Transverse colon (tissue), 4 donors: Measurements from ENCODE around the gene CACTIN. TPM values are rescaled to one million over a fixed set of nuclear protein-coding genes. Genes with fewer than 3 reads are reported as not detected.
A peak's percentile ranks its signal among the peaks of the same experiment; 100 is the strongest.

Experiments
- DNase-seq: peaks from one replicate; pipeline ENCODE4 v3.0.0-alpha.2; 2019
- H3K27ac ChIP-seq, 4 donors: fragments of 200-600 bp; sonication (generic); 2 replicates each; pipeline ENCODE4 v1.5.1; 2016 to 2018; ENCODE audit warnings: inconsistent platforms in 4 of 4
- H3K27me3 ChIP-seq: fragments of 200-600 bp; sonication (generic); 2 replicates; pipeline ENCODE4 v1.5.1; 2017; ENCODE audit warnings: inconsistent platforms
- H3K36me3 ChIP-seq, 4 donors: fragments of 200-600 bp; sonication (generic); 2 replicates each; pipeline ENCODE4 v1.5.1; 2017 to 2019; ENCODE audit warnings: inconsistent platforms in 4 of 4
- H3K4me1 ChIP-seq, 4 donors: fragments of 200-600 bp; sonication (generic); 2 replicates each; pipeline ENCODE4 v1.5.1; 2017 to 2020; ENCODE audit warnings: inconsistent platforms in 4 of 4
- H3K4me3 ChIP-seq, 4 donors: fragments of 200-600 bp; sonication (generic); 1 replicate in 1 of 4; 2 replicates in 3 of 4; pipeline versions ENCODE4 v1.5.1 to v1.6.1; 2017 to 2019; ENCODE audit warnings: inconsistent platforms in 4 of 4
- H3K9me3 ChIP-seq, 2 donors: fragments of 200-600 bp; sonication (generic); 2 replicates each; pipeline ENCODE4 v1.5.1; 2017 to 2019; ENCODE audit warnings: inconsistent platforms in 2 of 2
- CTCF ChIP-seq, 5 experiments: fragments of 200-600 bp in 3 of 5; fragments of 450-650 bp in 2 of 5; sonication (generic) in 3 of 5; IDR thresholded peaks; 1 replicate in 2 of 5; 2 replicates in 3 of 5; pipeline ENCODE4 v1.5.1; 2016 to 2017; ENCODE audit warnings: antibody characterized with exemption in 5 of 5, inconsistent platforms in 3 of 5, mild to moderate bottlenecking in 2 of 5, moderate library complexity in 1 of 5
- EP300 ChIP-seq: sonication (generic); formaldehyde crosslinking; IDR thresholded peaks from one replicate; pipeline ENCODE4 v1.6.1; 2017; ENCODE audit warnings: antibody characterized with exemption, low read depth
- POLR2A ChIP-seq: fragments of 450-650 bp; IDR thresholded peaks from one replicate; pipeline ENCODE4 v1.6.1; 2016; ENCODE audit warnings: antibody characterized with exemption, mild to moderate bottlenecking, moderate library complexity
- POLR2AphosphoS5 ChIP-seq, 3 donors: sonication (generic); formaldehyde crosslinking; IDR thresholded peaks; one replicate each; pipeline ENCODE4 v1.6.1; 2016; ENCODE audit warnings: antibody characterized with exemption in 3 of 3
- WGBS, 2 donors: methylation state at CpG; one replicate each; pipeline ENCODE4 v1.1.5; 2018; ENCODE audit warnings: low coverage in 1 of 2; 5-methylcytosine and 5-hydroxymethylcytosine counted together
- in situ Hi-C, 4 donors: fragments of 200-750 bp; cut with MboI; loops; one replicate each; pipeline versions ENCODE4 v1.15.0 to v1.15.1; 2017; ENCODE audit warnings: low sequenced_read_pairs in 3 of 4, low pct_ligation_motif_present in 1 of 4, low pct_unique_long_range_greater_than_20kb in 1 of 4
- intact Hi-C: fragments of 100-400 bp; cut with DNase I; formaldehyde crosslinking; loops from one replicate; pipeline ENCODE4 v1.15.1; 2023; ENCODE audit warnings: low total_unique reads
- total RNA-seq, 4 donors: library from RNA; depleted of rRNA; stranded (reverse); fragments of >200 nt; gene quantifications; one replicate each; pipeline ENCODE4 v1.1.0, GENCODE V29; 2016

CACTIN gene
- total RNA-seq, 4 donors from 2014 or later = 21.9 to 88.4 (median 53.0) TPM

GRCh38 chr19:3578390-3578789, 48.2 kb downstream of the CACTIN start:
- peak overlapping the region; percentile 57 to 80 (median 70) for H3K27ac ChIP-seq

DNA sequence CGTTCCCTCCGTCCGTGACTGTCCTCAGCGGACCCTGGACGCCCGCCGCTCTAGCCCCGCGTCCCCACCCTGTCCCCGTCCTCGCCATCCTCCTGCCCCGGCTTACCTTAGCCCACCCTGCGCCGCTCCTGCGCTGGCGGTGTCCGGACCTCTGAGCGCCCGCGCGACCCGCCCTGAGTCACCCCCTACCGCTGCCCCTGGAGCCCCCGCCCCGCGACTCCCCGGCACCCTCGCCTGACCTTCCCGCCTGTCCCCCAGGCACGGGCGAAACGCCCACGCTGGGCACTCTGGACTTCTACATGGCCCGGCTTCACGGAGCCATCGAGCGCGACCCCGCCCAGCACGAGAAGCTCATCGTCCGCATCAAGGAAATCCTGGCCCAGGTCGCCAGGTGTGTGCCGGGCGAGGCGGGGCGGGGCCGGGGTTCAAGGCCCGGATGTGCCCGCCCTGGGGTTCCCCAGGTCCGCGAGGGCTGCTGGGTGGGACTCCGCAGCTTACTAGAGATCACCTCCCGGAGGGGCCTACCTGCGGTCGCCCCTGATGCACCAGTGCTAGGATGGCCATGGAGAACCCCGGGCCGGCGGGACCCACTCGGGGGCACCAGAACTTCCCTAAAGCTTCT, 48.8 kb downstream of the CACTIN start:
- Histone ChIP-seq H3K27me3 (no peaks in the 10 kb centered on the region), H3K4me3 (peak overlapping the region in 1 of 4 donors; percentile 30), H3K9me3 (no peaks in the 10 kb centered on the region), H3K36me3 (no peaks in the 10 kb centered on the region), H3K4me1 (peaks cover 9 to 52% (median 41%) of the 10 kb centered on the region in 4 donors), H3K27ac (peak overlapping the region; percentile 57 to 80 (median 70))
- intact Hi-C loops (no loop called here), in situ Hi-C loops (no loop called here)
- peak; percentile 73 for DNase-seq
- TF ChIP-seq CTCF (IDR thresholded peaks at IDR 0.05) = no peak
- TF ChIP-seq POLR2AphosphoS5 (IDR thresholded peaks at IDR 0.05) = peak in 2 of 3 donors; percentile 40 to 52
- TF ChIP-seq EP300 = no peak
- peak; percentile 28 for TF ChIP-seq POLR2A
- WGBS, 2 donors = 65% methylated on average over 53 of the region's 60 CpGs; no CpG with 5 or more reads in 1 of the 2 donors

More at GRCh38 chr19:3578390-3578789, 48.2 kb downstream of the CACTIN start:
- H3K9me3 ChIP-seq = no peaks in the 10 kb centered on the region
- no peaks in the 10 kb centered on the region for H3K27me3 ChIP-seq
- H3K4me3 ChIP-seq = no peak overlapping the region
- in situ Hi-C loops = no loop called here
- no peak for TF ChIP-seq POLR2AphosphoS5 (IDR thresholded peaks at IDR 0.05)
- intact Hi-C loops = no loop called here
- H3K4me1 ChIP-seq = peaks cover 9 to 51% (median 38%) of the 10 kb centered on the region in 4 donors
- no peaks in the 10 kb centered on the region for H3K36me3 ChIP-seq
- WGBS, 2 donors = 46 to 65% methylated on average over 7 to 17 of the region's 17 CpGs
- no peak for DNase-seq

DNA sequence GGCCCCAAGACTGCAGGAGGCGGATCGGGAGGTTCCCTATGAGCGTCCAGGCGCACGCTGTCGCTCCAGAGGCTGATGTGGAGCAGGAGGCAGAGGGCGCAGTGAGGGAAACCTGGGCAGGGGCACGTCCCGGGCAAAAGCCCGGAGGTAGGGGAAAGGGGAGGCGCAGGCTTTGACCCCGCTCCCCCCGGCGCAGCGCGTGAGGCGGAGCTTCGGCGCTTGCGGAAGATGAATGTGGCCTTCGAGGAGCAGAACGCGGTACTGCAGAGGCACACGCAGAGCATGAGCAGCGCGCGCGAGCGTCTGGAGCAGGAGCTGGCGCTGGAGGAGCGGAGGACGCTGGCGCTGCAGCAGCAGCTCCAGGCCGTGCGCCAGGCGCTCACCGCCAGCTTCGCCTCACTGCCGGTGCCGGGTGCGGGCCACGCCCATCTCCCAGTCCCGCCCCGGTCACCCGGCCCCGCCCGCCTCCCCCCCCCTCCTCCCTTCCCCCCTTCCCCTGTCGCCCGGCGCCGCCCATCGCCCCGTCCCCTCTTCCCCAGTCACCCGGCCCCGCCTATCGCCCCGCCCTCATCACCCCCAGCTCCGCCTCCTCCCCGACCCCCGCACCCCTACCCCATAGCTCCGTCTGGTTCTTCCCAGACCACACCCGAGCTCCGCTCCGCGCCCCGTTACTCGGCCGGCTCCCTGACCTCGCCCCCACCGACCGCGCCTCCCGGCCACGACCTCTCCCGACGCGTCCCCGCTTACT, 49.7 kb downstream of the CACTIN start:
- Histone ChIP-seq H3K27ac (peak overlapping the region; percentile 57 to 80 (median 70)), H3K4me3 (peak overlapping the region in 3 of 4 donors; percentile 17 to 36 (median 30)), H3K4me1 (peaks cover 13 to 56% (median 46%) of the 10 kb centered on the region in 4 donors), H3K27me3 (no peaks in the 10 kb centered on the region), H3K9me3 (no peaks in the 10 kb centered on the region), H3K36me3 (no peaks in the 10 kb centered on the region)
- 42% methylated on average over 60 of the region's 78 CpGs; no CpG with 5 or more reads in 1 of the 2 donors for WGBS, 2 donors
- intact Hi-C loops = loop anchor here (1.0 kb wide), 1 partner anchor 33 kb away; no protein-coding TSS in a partner anchor
- peak; percentile 64 for DNase-seq
- TF ChIP-seq POLR2A = no peak
- no peak for TF ChIP-seq POLR2AphosphoS5 (IDR thresholded peaks at IDR 0.05)
- TF ChIP-seq CTCF (IDR thresholded peaks at IDR 0.05) = no peak
- TF ChIP-seq EP300 = no peak
- in situ Hi-C loops = no loop called here

GRCh38 chr19:3575949-3576673, 50.5 kb downstream of the CACTIN start:
- Histone ChIP-seq H3K4me1 (peaks cover 14 to 63% (median 52%) of the 10 kb centered on the region in 4 donors), H3K36me3 (no peaks in the 10 kb centered on the region), H3K9me3 (no peaks in the 10 kb centered on the region), H3K27me3 (no peaks in the 10 kb centered on the region), H3K4me3 (peak overlapping the region in 3 of 4 donors; percentile 17 to 36 (median 30)), H3K27ac (peak overlapping the region; percentile 57 to 80 (median 70))
- DNase-seq = no peak
- in situ Hi-C loops (no loop called here), intact Hi-C loops (loop anchor here (1.0 kb wide), 1 partner anchor 34 kb away; no protein-coding TSS in a partner anchor)
- WGBS, 2 donors = 65 to 70% methylated on average over 4 to 29 of the region's 29 CpGs
- TF ChIP-seq POLR2AphosphoS5 (IDR thresholded peaks at IDR 0.05) (no peak), EP300 (no peak), CTCF (IDR thresholded peaks at IDR 0.05) (no peak), POLR2A (no peak)
